GM19463 (cell line): ENCODE data around the gene DNAI2.

Experiments used
- ATAC-seq: cut with Tn5 transposase; IDR thresholded peaks from one replicate; pipeline ENCODE4 v1.9.1; 2021; ENCODE audit warnings: mild to moderate bottlenecking, moderate library complexity; ENCODE audit not compliant: unreplicated experiment

Gene DNAI2

GRCh38 chr17:74357466-74357809 lies 83.4 kb downstream of the DNAI2 start:
- no peak for ATAC-seq

- no peak for ATAC-seq
Observed at GRCh38 chr17:74358697-74359096, 84.7 kb downstream of the DNAI2 start.

- no peak for ATAC-seq
Observed at GRCh38 chr17:74359916-74360315, 85.9 kb downstream of the DNAI2 start.

GRCh38 chr17:74360899-74361229 lies 86.8 kb downstream of the DNAI2 start:
- no peak for ATAC-seq

GRCh38 chr17:74361230-74362068 lies 87.4 kb downstream of the DNAI2 start, which contains the start of gene BTBD17:
BTBD17 (minus strand) TSS chr17:74361868; CDS start chr17:74361819, 49 bp downstream.
- ATAC-seq: no peak

- no peak for ATAC-seq
Observed at GRCh38 chr17:74362069-74362405, 88.0 kb downstream of the DNAI2 start.

GRCh38 chr17:74362810-74363498 lies 88.9 kb downstream of the DNAI2 start:
- no peak for ATAC-seq
